ENCODE data around the gene PIEZO1.

DNA sequence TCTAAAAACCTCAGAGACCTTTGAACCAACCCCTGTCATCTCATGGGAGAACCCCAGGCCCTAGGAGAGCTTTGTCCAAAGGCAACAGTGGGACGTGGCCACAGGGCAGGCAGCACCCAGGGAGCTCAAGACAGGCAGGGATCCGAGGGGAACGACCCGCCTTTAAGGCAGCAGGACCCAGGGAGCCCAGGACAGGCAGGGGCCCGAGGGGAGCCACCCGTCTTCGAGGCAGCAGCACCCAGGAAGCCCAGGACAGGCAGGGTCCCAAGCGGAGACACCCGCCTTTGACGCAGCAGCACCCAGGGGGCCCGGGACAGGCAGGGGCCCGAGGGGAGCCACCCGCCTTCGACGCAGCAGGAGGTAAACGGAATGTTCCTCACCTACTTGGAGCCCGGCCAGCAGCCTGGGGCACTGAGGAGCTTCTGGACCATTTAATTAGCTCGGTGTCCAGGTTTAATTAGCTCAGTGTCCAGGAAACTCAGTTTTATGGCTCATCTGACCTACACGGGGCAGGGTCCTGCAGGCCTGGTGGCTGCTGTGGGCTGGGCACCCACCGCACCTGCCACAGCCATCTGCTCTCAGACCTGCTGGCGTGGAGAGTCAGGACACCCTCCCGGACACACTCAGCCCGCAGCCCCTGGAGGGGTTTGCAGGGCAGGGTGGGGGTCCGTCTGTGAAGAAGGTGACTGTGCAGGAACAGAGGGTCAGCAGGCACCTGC, 24.4 kb downstream of the PIEZO1 start:
- TF ChIP-seq, protein P1, sequence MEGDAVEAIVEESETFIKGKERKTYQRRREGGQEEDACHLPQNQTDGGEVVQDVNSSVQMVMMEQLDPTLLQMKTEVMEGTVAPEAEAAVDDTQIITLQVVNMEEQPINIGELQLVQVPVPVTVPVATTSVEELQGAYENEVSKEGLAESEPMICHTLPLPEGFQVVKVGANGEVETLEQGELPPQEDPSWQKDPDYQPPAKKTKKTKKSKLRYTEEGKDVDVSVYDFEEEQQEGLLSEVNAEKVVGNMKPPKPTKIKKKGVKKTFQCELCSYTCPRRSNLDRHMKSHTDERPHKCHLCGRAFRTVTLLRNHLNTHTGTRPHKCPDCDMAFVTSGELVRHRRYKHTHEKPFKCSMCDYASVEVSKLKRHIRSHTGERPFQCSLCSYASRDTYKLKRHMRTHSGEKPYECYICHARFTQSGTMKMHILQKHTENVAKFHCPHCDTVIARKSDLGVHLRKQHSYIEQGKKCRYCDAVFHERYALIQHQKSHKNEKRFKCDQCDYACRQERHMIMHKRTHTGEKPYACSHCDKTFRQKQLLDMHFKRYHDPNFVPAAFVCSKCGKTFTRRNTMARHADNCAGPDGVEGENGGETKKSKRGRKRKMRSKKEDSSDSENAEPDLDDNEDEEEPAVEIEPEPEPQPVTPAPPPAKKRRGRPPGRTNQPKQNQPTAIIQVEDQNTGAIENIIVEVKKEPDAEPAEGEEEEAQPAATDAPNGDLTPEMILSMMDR (conservative IDR thresholded peaks at IDR 0.05): no peak
- TF ChIP-seq ZFX (IDR thresholded peaks at IDR 0.05): no peak

Measured in C4-2B (cell line).